DMS79 (cell line): ENCODE data around the gene NAA20.

Source experiments
- DNase-seq: peaks from one replicate; lab custom pipeline; 2025; lab: John Stamatoyannopoulos, UW

The NAA20 gene

DNA sequence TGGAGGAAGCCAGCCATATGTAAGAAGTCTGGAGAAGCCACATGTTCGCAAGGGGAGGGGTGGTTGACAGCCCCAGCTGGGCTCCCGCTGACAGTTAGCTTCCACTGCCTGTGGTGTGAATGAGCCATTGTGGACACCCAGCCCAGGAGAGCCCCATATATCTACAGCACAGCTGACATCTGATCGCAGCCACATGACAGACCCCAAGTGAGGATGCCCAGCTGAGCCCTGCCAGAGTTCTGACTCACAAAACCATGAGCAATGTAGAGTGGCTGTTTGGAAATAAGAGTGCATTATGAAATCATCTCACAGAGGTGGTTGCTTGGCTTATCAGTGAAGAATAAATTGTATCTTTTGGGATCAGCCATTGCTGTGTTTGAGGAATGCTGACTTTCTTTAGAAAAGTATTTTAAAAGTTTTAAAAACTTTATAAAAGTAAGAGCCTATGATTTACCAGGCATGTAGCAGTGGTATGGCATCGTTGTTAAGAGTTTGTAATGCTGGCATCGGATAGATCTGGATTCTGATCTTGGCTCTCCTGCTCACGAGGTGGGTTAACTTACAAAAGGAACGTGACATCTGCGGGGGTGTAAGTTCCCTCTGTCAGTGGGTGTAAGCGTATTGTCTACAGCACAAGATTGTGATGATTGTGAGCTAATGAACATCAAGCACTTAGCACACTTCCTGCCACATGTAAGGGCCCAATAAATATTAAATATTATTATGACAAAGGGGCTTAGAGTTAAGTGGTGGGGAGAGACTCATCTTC lies 59.3 kb downstream of the NAA20 start:
- DNase-seq = no peak

DNA sequence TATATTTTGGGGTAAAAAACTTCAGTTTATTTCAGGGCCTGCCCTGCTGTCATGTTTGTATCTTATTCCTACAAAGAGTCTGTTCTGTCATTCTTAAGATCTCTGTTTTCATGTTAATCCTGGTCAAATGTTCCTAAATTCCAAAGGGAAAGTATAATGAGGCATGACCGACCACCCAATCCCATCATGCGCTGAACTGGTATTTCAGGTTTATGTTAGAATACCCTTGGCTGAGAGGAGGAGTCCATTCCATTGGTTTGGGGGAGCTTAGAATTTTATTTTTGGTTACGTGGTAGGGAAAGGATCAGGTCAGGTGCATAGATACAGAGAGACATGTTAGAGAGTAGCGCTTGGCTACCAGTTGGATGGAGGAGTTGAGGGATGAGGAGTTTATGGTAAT lies 60.9 kb downstream of the NAA20 start:
- no peak for DNase-seq

DNA sequence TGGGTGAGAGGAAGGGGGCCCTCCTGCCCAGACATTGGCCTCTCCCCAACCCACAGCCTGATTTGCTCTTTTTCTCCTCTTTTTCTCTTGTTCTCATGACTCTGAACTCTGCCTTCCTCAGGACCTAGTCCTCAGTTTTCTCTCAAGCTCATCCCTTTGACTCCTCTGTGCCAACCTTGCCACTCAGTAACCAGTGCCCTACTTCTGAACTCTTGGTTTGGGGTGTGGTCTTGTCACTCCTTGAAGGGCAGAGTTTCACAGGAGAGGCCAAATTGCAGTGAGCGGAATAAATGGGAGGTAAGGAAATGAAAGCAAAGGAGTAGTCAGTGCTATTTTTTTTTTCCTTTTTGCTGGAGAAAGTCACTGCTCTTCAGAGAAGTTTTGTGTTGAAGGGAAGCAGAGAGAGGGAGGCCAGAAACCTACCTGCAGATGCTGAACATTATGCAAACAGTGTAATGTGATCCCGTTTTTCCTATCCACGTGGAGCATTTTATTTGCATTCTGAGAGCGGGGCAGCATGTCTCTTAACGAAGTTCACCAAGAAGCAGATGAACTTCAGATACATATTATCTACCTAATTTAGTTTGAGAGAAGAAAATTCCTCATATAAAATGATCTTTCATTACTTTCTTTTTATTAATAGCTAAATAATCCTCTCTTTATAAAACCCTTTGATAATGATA lies 62.1 kb downstream of the NAA20 start:
- no peak for DNase-seq
